H1 (cell line): ENCODE data around the gene RGS3. TPM values are rescaled to one million over a fixed set of nuclear protein-coding genes. Genes with fewer than 3 reads are reported as not detected.
A peak's percentile ranks its signal among the peaks of the same experiment; 100 is the strongest.

Experiments
- CTCF ChIA-PET: fragments of 300-600 bp; sonication (Branson Sonifier 250); formaldehyde crosslinking; loops from one replicate; lab custom pipeline; 2021; ENCODE audit not compliant: partially characterized antibody; lab: Charles Lee
- POLR2A ChIA-PET: fragments of 300-600 bp; sonication (Branson Sonifier 250); formaldehyde crosslinking; loops from one replicate; lab custom pipeline; 2021; ENCODE audit warnings: inconsistent platforms; ENCODE audit not compliant: partially characterized antibody; lab: Charles Lee
- DNase-seq, 2 experiments: peaks; one replicate each; pipeline versions ENCODE4 v3.0.0 to v3.0.0-alpha.2; 2010 to 2022; ENCODE audit warnings: low spot score in 2 of 2, low read depth in 1 of 2, mixed read lengths in 1 of 2
- FAIRE-seq: peaks from 2 replicates; lab custom pipeline; 2011; peaks lifted over from hg19 to GRCh38; lab: Jason Lieb, UNC
- H2AFZ ChIP-seq: 2 replicates; pipeline ENCODE4 v1.8.1; 2012; ENCODE audit warnings: low read length, inconsistent platforms
- H2AK5ac ChIP-seq: 2 replicates; pipeline ENCODE4 v1.6.1; 2013; ENCODE audit warnings: low read depth, low read length
- H2BK120ac ChIP-seq: replicated peaks from 2 replicates; pipeline ENCODE3; 2013; ENCODE audit warnings: low read depth, low read length, inconsistent platforms
- H2BK12ac ChIP-seq: 2 replicates; pipeline ENCODE4 v1.6.1; 2013; ENCODE audit warnings: low read depth, low read length
- H2BK15ac ChIP-seq: 2 replicates; pipeline ENCODE4 v1.6.1; 2013; ENCODE audit warnings: low read length
- H2BK20ac ChIP-seq: 2 replicates; pipeline ENCODE4 v1.6.1; 2013; ENCODE audit warnings: low read length
- H2BK5ac ChIP-seq: 2 replicates; pipeline ENCODE4 v1.6.1; 2013; ENCODE audit warnings: low read depth, low read length
- H3K14ac ChIP-seq: 2 replicates; pipeline ENCODE4 v1.6.1; 2013; ENCODE audit warnings: inconsistent platforms; ENCODE audit not compliant: insufficient read length
- H3K18ac ChIP-seq: 2 replicates; pipeline ENCODE4 v1.6.1; 2013; ENCODE audit warnings: low read length; ENCODE audit errors: extremely low read depth
- H3K23ac ChIP-seq: 2 replicates; pipeline ENCODE4 v1.6.1; 2013; ENCODE audit warnings: inconsistent platforms; ENCODE audit not compliant: insufficient read length
- H3K23me2 ChIP-seq: 2 replicates; pipeline ENCODE4 v1.6.1; 2013; ENCODE audit warnings: low read depth, low read length
- H3K27ac ChIP-seq: 2 replicates; pipeline ENCODE4 v1.6.1; 2011; ENCODE audit warnings: low read depth, low read length, inconsistent platforms
- H3K27me3 ChIP-seq, 4 experiments: replicated peaks in 1 of 4; 1 replicate in 1 of 4; 2 replicates in 3 of 4; pipeline versions ENCODE4 v1.6.1 to v1.8.1; 2011 to 2013; ENCODE audit warnings: low read length in 3 of 4, mild to moderate bottlenecking in 3 of 4, inconsistent platforms in 2 of 4, mixed read lengths in 2 of 4, moderate library complexity in 1 of 4; ENCODE audit not compliant: control insufficient read depth in 3 of 4, insufficient read depth in 3 of 4; ENCODE audit errors: extremely low read depth in 1 of 4
- H3K36me3 ChIP-seq, 4 experiments: 2 replicates each; pipeline versions ENCODE4 v1.6.1 to v1.8.1; 2011 to 2013; ENCODE audit warnings: mild to moderate bottlenecking in 4 of 4, low read length in 3 of 4, moderate library complexity in 2 of 4, control low read depth in 1 of 4, inconsistent platforms in 1 of 4; ENCODE audit not compliant: insufficient read depth in 4 of 4, control insufficient read depth in 2 of 4
- H3K4ac ChIP-seq: replicated peaks from 2 replicates; pipeline ENCODE3; 2013; ENCODE audit warnings: low read length, low read depth, mixed read lengths, inconsistent platforms; ENCODE audit not compliant: insufficient read length
- H3K4me1 ChIP-seq, 4 experiments: replicated peaks in 1 of 4; 1 replicate in 1 of 4; 2 replicates in 3 of 4; pipeline versions ENCODE4 v1.6.1 to v1.8.1; 2011 to 2013; ENCODE audit warnings: low read length in 3 of 4, inconsistent platforms in 2 of 4, mixed read lengths in 1 of 4; ENCODE audit not compliant: insufficient read depth in 4 of 4, control insufficient read depth in 3 of 4
- H3K4me2 ChIP-seq, 2 experiments: 2 replicates each; pipeline versions ENCODE4 v1.6.1 to v1.8.1; 2011 to 2013; ENCODE audit warnings: low read depth in 2 of 2, low read length in 2 of 2, control low read depth in 1 of 2, inconsistent platforms in 1 of 2, mild to moderate bottlenecking in 1 of 2; ENCODE audit not compliant: insufficient read depth in 1 of 2
- H3K4me3 ChIP-seq, 4 experiments: fragments of 200-600, 300-600 bp in 1 of 4; sonication (generic), shearing (Covaris generic), sonication (Bioruptor Twin) in 1 of 4; 2 replicates each; pipeline versions ENCODE4 v1.5.1 to v1.8.1; 2011 to 2016; ENCODE audit warnings: low read length in 4 of 4, low read depth in 3 of 4, control low read depth in 2 of 4, inconsistent platforms in 2 of 4, mild to moderate bottlenecking in 2 of 4, mixed read lengths in 1 of 4, moderate library complexity in 1 of 4; ENCODE audit not compliant: insufficient read depth in 2 of 4; ENCODE audit errors: extremely low read depth in 1 of 4
- H3K56ac ChIP-seq: replicated peaks from 2 replicates; pipeline ENCODE3; 2013; ENCODE audit warnings: low read depth, mild to moderate bottlenecking, mixed read lengths, low read length, inconsistent platforms; ENCODE audit not compliant: insufficient read length
- H3K79me1 ChIP-seq: 2 replicates; pipeline ENCODE4 v1.6.1; 2013; ENCODE audit warnings: low read depth, low read length, control low read depth
- H3K79me2 ChIP-seq, 2 experiments: 2 replicates each; pipeline versions ENCODE4 v1.6.1 to v1.8.1; 2012 to 2013; ENCODE audit warnings: low read length in 2 of 2, mild to moderate bottlenecking in 2 of 2, inconsistent platforms in 1 of 2; ENCODE audit not compliant: insufficient read depth in 2 of 2, control insufficient read depth in 1 of 2
- H3K9ac ChIP-seq, 4 experiments: replicated peaks in 1 of 4; 1 replicate in 1 of 4; 2 replicates in 3 of 4; pipeline versions ENCODE4 v1.6.1 to v1.8.1; 2011 to 2013; ENCODE audit warnings: low read depth in 3 of 4, low read length in 3 of 4, control low read depth in 2 of 4, mild to moderate bottlenecking in 2 of 4, moderate library complexity in 2 of 4, inconsistent platforms in 1 of 4; ENCODE audit errors: extremely low read depth in 1 of 4
- H3K9me3 ChIP-seq, 2 experiments: 2 replicates each; pipeline versions ENCODE4 v1.6.1 to v1.8.1; 2012 to 2013; ENCODE audit warnings: mild to moderate bottlenecking in 2 of 2, moderate library complexity in 2 of 2, control low read depth in 1 of 2, inconsistent platforms in 1 of 2, low read depth in 1 of 2, low read length in 1 of 2, mixed read lengths in 1 of 2; ENCODE audit not compliant: insufficient read depth in 2 of 2
- H4K20me1 ChIP-seq, 2 experiments: replicated peaks in 1 of 2; 2 replicates each; pipeline versions ENCODE3 to v1.8.1; 2011 to 2013; ENCODE audit warnings: inconsistent platforms in 2 of 2, low read length in 2 of 2, mild to moderate bottlenecking in 1 of 2; ENCODE audit not compliant: insufficient read depth in 2 of 2, control insufficient read depth in 1 of 2
- H4K5ac ChIP-seq: 2 replicates; pipeline ENCODE4 v1.6.1; 2013; ENCODE audit warnings: low read length, low read depth, mixed read lengths, inconsistent platforms; ENCODE audit not compliant: insufficient read length
- H4K8ac ChIP-seq: 2 replicates; pipeline ENCODE4 v1.8.0; 2013; ENCODE audit warnings: mild to moderate bottlenecking, moderate library complexity, low read length, inconsistent platforms; ENCODE audit not compliant: insufficient read depth; ENCODE audit errors: extremely low read depth
- H4K91ac ChIP-seq: replicated peaks from 2 replicates; pipeline ENCODE3; 2013; ENCODE audit warnings: low read length, mixed read lengths, inconsistent platforms; ENCODE audit not compliant: insufficient read length
- EZH2 ChIP-seq: fragments of 200-600 bp; sonication (generic); IDR thresholded peaks from 2 replicates; pipeline ENCODE4 v1.7.1; 2012; ENCODE audit warnings: low read depth, mild to moderate bottlenecking, moderate library complexity, low read length, inconsistent platforms; ENCODE audit not compliant: severe bottlenecking
- YY1 ChIP-seq: IDR thresholded peaks from 2 replicates; pipeline ENCODE4 v1.6.1; 2011; ENCODE audit warnings: low read depth, mild to moderate bottlenecking, low read length
- WGBS, 2 experiments: shearing (Covaris generic) in 1 of 2; methylation state at CpG; one replicate each; pipeline versions ENCODE4 v1.1.6 to v1.1.7; 2013 to 2015; ENCODE audit warnings: low lambda C conversion rate in 2 of 2, mixed read lengths in 2 of 2, inconsistent platforms in 1 of 2, low coverage in 1 of 2, missing lambda C conversion rate in 1 of 2; ENCODE audit not compliant: insufficient replicate concordance in 2 of 2, insufficient coverage in 1 of 2, insufficient read length in 1 of 2; ENCODE audit errors: extremely low coverage in 1 of 2, missing lambda C conversion rate in 1 of 2; 5-methylcytosine and 5-hydroxymethylcytosine counted together
- polyA plus RNA-seq, 7 experiments: library from polyadenylated mRNA; depleted of rRNA in 3 of 7; stranded (reverse) in 5 of 7; unstranded in 2 of 7; fragments of >200 nt in 5 of 7; fragments of 200-250 nt in 2 of 7; gene quantifications; 1 replicate in 5 of 7; 2 replicates in 1 of 7; 4 replicates in 1 of 7; pipeline versions ENCODE4 v1.2.1 to v1.2.3, GENCODE V29; 2011 to 2013; ENCODE audit warnings: missing spikeins in 2 of 7, mixed read lengths in 2 of 7
- total RNA-seq: library from RNA; stranded (reverse); fragmentation: NEBNext Ultra II Directional; extraction: Animal tissue kit (Norgen Biotek cat#: 25700); gene quantifications from 2 replicates; pipeline ENCODE4 v1.2.1, GENCODE V29; 2021

RGS3 gene
- total and polyA plus RNA-seq, 2 of the 8 experiments (the other 6 are each of a cell fraction or from before 2014, with no cell fraction given) = 12.6 to 18.2 TPM

DNA sequence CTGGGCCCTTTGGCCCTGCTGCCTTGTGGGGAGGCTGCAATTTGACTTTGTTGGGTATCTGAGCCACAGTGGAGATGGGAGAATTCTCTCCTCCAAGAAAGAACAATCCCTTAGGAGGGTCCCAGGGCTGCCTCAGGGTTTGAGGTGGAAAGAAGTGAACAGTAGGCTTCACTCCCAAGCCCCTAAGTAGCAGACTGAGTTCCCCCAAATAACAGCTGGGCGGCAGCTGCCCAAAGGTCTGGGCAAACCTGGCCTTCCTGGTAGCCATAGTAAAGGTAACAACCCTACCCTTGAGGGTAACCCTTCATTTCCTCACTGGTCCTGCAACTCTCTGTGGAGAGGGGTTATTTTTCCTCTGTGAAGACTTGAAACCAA lies 746 bp downstream of the RGS3 start:
- ChIA-PET POLR2A (no interaction called here), CTCF (interaction anchor here (0.7 to 2.9 kb wide), 6 partner anchors 18 to 192 kb away, joined by 3 to 8 read pairs (median 3); no protein-coding TSS in a partner anchor)
- H4K91ac ChIP-seq = no peak overlapping the region
- no peak overlapping the region for H3K14ac ChIP-seq
- H3K79me2 ChIP-seq = no peaks in the 10 kb centered on the region
- H4K8ac ChIP-seq = no peak overlapping the region
- no peak overlapping the region for H2BK5ac ChIP-seq
- H3K4ac ChIP-seq = no peak overlapping the region
- no peak overlapping the region for H2BK12ac ChIP-seq
- no peak overlapping the region for H2AK5ac ChIP-seq
- H3K4me3 ChIP-seq = peak overlapping the region in 2 of 4 experiments; percentile 35 to 61; a peak in 5 of 8 replicates
- DNase-seq (no peak), FAIRE-seq (no peak)
- H3K4me2 ChIP-seq = peak overlapping the region; percentile 61 to 79
- no peak overlapping the region for H4K5ac ChIP-seq
- H3K18ac ChIP-seq = no peak overlapping the region; the same call in 1 of the 2 replicates
- no peaks in the 10 kb centered on the region for H3K79me1 ChIP-seq
- no peak overlapping the region for H3K9ac ChIP-seq
- H2BK20ac ChIP-seq = no peak overlapping the region
- WGBS, 2 experiments = 100% methylated on average over 1 of the region's 1 CpG; no CpG with 5 or more reads in 1 of the 2 experiments
- 0 out of 2 replicates have a peak overlapping the region, but pooled peaks have one; percentile 5 for H2BK15ac ChIP-seq
- H3K23me2 ChIP-seq = peaks cover 6% of the 10 kb centered on the region; the same call in 1 of the 2 replicates
- H3K4me1 ChIP-seq = peaks cover 0 to 10% (median 7%) of the 10 kb centered on the region in 4 experiments; a peak in 6 of 7 replicates
- H4K20me1 ChIP-seq = no peaks in the 10 kb centered on the region
- no peaks in the 10 kb centered on the region for H3K36me3 ChIP-seq
- H2BK120ac ChIP-seq = no peak overlapping the region
- 0 out of 2 replicates have a peak overlapping the region, but pooled peaks have one; percentile 55 for H2AFZ ChIP-seq
- H3K9me3 ChIP-seq = no peaks in the 10 kb centered on the region
- H3K56ac ChIP-seq = no peak overlapping the region
- no peak overlapping the region for H3K23ac ChIP-seq
- TF ChIP-seq EZH2 = peak; percentile 8
- TF ChIP-seq YY1 = no peak
- no peak overlapping the region for H3K27ac ChIP-seq
- H3K27me3 ChIP-seq = peaks cover 0 to 29% (median 19%) of the 10 kb centered on the region in 4 experiments; a peak in 6 of 7 replicates
